ENCODE results near the gene TNIK. TPM values are rescaled to one million over a fixed set of nuclear protein-coding genes. Genes with fewer than 3 reads are reported as not detected.

The TNIK gene
- total and polyA plus RNA-seq, 2 donors from 2014 or later: 3.6 to 48.9 TPM

DNA sequence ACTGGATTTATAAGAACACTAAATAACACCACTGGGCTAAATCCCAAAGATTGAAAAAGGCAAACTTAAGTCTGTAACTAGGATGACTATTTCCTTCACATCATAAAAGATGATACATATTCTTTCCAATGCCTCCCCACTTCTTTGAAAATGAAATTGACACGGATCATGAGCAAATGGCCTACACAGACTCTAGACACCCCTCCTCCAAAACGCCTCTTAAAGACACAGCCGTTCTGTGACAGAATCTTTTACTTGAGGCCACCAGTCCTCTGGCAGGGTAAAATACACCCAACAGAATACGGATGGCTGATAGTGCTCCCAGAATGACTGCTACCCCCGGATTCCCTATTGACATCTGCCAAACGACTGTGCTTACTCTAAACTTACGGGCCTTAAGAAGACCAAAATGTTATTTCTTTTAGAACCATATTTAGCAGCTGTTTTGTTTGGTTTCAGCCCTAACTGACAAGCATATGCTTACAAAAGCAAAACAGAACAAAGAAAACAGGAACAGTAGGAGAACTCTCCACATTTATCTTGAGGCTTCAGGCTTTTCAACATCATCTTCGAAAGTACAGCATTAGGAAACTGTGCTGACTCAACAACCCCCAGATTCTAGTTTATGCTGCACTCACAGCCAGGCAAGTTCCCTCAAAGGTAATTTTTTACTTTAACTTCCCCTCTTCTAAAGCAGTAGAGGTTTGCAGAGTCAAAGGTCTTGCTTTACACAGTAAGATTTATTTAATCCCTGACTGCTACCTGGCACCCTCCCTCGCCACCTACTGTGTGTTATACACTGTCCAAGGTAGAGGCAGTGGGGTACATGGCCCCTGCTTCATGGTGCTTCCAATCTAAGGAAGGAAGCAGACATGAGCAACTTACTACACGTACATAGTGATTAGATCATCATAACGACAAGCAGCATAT is 84.3 kb downstream of the TNIK start:
- no peak overlapping the region for H3K9ac ChIP-seq (ENCODE audit: low read length in 3 of 3)
- H3K27ac ChIP-seq (ENCODE audit: low read depth in 2 of 2, low read length in 2 of 2): peak overlapping the region; percentile 34 to 39
- H3K9me3 ChIP-seq (ENCODE audit: control insufficient read depth in 2 of 3, insufficient read depth in 1 of 3, low read length in 3 of 3): no peaks in the 10 kb centered on the region
- FAIRE-seq (no peak), DNase-seq (peak in 2 of 5 donors; percentile 19 to 43)
- TF ChIP-seq, protein P1, sequence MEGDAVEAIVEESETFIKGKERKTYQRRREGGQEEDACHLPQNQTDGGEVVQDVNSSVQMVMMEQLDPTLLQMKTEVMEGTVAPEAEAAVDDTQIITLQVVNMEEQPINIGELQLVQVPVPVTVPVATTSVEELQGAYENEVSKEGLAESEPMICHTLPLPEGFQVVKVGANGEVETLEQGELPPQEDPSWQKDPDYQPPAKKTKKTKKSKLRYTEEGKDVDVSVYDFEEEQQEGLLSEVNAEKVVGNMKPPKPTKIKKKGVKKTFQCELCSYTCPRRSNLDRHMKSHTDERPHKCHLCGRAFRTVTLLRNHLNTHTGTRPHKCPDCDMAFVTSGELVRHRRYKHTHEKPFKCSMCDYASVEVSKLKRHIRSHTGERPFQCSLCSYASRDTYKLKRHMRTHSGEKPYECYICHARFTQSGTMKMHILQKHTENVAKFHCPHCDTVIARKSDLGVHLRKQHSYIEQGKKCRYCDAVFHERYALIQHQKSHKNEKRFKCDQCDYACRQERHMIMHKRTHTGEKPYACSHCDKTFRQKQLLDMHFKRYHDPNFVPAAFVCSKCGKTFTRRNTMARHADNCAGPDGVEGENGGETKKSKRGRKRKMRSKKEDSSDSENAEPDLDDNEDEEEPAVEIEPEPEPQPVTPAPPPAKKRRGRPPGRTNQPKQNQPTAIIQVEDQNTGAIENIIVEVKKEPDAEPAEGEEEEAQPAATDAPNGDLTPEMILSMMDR (IDR thresholded peaks at IDR 0.05; ENCODE audit: borderline replicate concordance, extremely low read depth, insufficient read depth): no peak
- no peaks in the 10 kb centered on the region for H3K36me3 ChIP-seq (ENCODE audit: control insufficient read depth in 2 of 3, insufficient read depth in 3 of 3, low read length in 3 of 3)
- H3K4me1 ChIP-seq (ENCODE audit: control insufficient read depth in 2 of 3, insufficient read depth in 2 of 3, low read depth in 1 of 3, low read length in 3 of 3): peaks cover 0 to 13% (median 2%) of the 10 kb centered on the region in 3 donors
- intact Hi-C loops (cut with DNase I): no loop called here
- no peaks in the 10 kb centered on the region for H3K27me3 ChIP-seq (ENCODE audit: control insufficient read depth, insufficient read depth, low read length)
- peak overlapping the region in 2 of 3 donors; percentile 30 to 33 for H3K4me3 ChIP-seq (ENCODE audit: low read length in 3 of 3)

DNA sequence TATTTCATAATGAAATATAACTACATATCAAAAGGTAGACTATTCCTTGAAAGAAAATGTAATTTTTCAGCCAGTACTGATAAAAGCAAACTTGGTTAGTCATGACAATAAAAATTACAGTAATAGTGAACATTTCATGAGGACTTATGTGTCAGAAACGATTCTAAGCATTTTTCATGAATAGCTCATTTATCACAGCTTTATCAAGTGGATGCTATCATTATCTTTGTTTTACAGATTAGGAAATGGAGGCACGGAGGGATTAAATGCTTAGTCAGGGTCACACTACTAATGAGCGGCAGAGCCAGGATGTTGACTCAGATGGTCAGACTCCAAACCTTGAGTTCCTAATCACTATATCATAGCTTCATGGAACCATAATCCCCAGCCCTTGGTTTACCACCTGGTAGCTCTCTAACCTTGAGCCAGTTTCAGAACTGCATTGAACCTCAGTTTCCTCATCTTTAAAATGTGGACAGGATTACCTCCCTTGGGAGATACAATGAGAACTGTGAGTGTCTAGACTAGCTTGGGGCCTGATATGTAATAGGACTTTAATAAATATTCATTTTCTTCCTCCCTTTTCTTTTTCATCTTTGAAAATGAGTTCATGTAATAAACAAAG is 85.4 kb downstream of the TNIK start:
- TF ChIP-seq, protein P1 (IDR thresholded peaks at IDR 0.05; ENCODE audit: borderline replicate concordance, extremely low read depth, insufficient read depth): no peak
- Histone ChIP-seq H3K27me3 (ENCODE audit: control insufficient read depth, insufficient read depth, low read length) (no peaks in the 10 kb centered on the region), H3K4me3 (ENCODE audit: low read length in 3 of 3) (no peak overlapping the region), H3K4me1 (ENCODE audit: control insufficient read depth in 2 of 3, insufficient read depth in 2 of 3, low read depth in 1 of 3, low read length in 3 of 3) (peaks cover 0 to 13% (median 2%) of the 10 kb centered on the region in 3 donors), H3K27ac (ENCODE audit: low read depth in 2 of 2, low read length in 2 of 2) (no peak overlapping the region), H3K9me3 (ENCODE audit: control insufficient read depth in 2 of 3, insufficient read depth in 1 of 3, low read length in 3 of 3) (no peaks in the 10 kb centered on the region), H3K9ac (ENCODE audit: low read length in 3 of 3) (no peak overlapping the region), H3K36me3 (ENCODE audit: control insufficient read depth in 2 of 3, insufficient read depth in 3 of 3, low read length in 3 of 3) (no peaks in the 10 kb centered on the region)
- no peak for DNase-seq
- intact Hi-C loops (cut with DNase I): no loop called here
- FAIRE-seq: no peak

DNA sequence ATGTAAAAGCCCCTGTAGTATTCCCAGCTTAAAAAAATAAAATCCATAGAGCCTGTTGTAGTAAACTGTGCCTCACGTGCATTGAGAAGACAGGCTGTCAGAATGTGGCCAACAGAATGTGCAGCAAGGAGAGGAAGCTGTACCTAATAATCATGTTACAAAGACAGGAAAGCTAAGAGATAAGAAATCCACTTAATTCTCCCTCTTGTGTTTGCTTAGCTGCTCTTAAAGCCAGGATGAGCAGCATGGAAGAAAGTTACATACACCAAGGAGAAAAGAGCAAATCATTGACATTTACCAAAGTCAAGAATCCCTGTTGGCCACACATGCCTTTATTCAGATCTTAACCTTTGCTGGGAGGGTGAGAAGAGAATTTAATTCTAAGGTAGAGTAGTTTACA is 85.9 kb downstream of the TNIK start:
- DNase-seq (no peak), FAIRE-seq (no peak)
- Histone ChIP-seq H3K27me3 (ENCODE audit: control insufficient read depth, insufficient read depth, low read length) (no peaks in the 10 kb centered on the region), H3K9ac (ENCODE audit: low read length in 3 of 3) (no peak overlapping the region), H3K9me3 (ENCODE audit: control insufficient read depth in 2 of 3, insufficient read depth in 1 of 3, low read length in 3 of 3) (no peaks in the 10 kb centered on the region), H3K27ac (ENCODE audit: low read depth in 2 of 2, low read length in 2 of 2) (no peak overlapping the region), H3K4me3 (ENCODE audit: low read length in 3 of 3) (no peak overlapping the region), H3K4me1 (ENCODE audit: control insufficient read depth in 2 of 3, insufficient read depth in 2 of 3, low read depth in 1 of 3, low read length in 3 of 3) (peaks cover 0 to 13% (median 2%) of the 10 kb centered on the region in 3 donors), H3K36me3 (ENCODE audit: control insufficient read depth in 2 of 3, insufficient read depth in 3 of 3, low read length in 3 of 3) (no peaks in the 10 kb centered on the region)
- intact Hi-C loops (cut with DNase I): no loop called here
- TF ChIP-seq, protein P1 (IDR thresholded peaks at IDR 0.05; ENCODE audit: borderline replicate concordance, extremely low read depth, insufficient read depth): no peak

Data from kidney (tissue), 14 donors.